SK-N-SH treated with all-trans-retinoic acid at 6 μM for 48 hours (cell line): ENCODE results near the gene C2CD3.

Source experiments
- ATAC-seq: fragments of 200-7000 bp; cut with Tn5 transposase; 3 replicates; pipeline ENCODE4 v1.9.1; 2020; ENCODE audit warnings: mild to moderate bottlenecking, moderate library complexity
- ARNTL ChIP-seq: fragments of 450-650 bp; formaldehyde crosslinking; IDR thresholded peaks from 2 replicates; pipeline ENCODE4 v1.5.0; 2020; ENCODE audit warnings: low read depth, mild to moderate bottlenecking, moderate library complexity, borderline replicate concordance
- BACH2 ChIP-seq: fragments of 250-450 bp; sonication (Bioruptor Pico); IDR thresholded peaks from 2 replicates; pipeline ENCODE4 v1.9.0; 2021; ENCODE audit warnings: mild to moderate bottlenecking, borderline replicate concordance
- CSDC2 ChIP-seq: fragments of 250-450 bp; sonication (Bioruptor Pico); IDR thresholded peaks from 2 replicates; pipeline ENCODE4 v1.5.0; 2020; ENCODE audit warnings: mild to moderate bottlenecking, moderate library complexity
- CSRNP3 ChIP-seq: fragments of 250-450 bp; sonication (Bioruptor Pico); IDR thresholded peaks from 2 replicates; pipeline ENCODE4 v1.5.1; 2021; ENCODE audit warnings: mild to moderate bottlenecking, moderate library complexity
- ESRRG ChIP-seq: fragments of 250-450 bp; sonication (Bioruptor Pico); IDR thresholded peaks from 2 replicates; pipeline ENCODE4 v1.6.1; 2021; ENCODE audit warnings: mild to moderate bottlenecking
- GLIS3 ChIP-seq: fragments of 250-450 bp; sonication (Bioruptor Pico); IDR thresholded peaks from 2 replicates; pipeline ENCODE4 v1.5.0; 2020; ENCODE audit warnings: mild to moderate bottlenecking, moderate library complexity
- ISL1 ChIP-seq: fragments of 250-450 bp; sonication (Bioruptor Pico); IDR thresholded peaks from 2 replicates; pipeline ENCODE4 v2.1.2; 2022; ENCODE audit warnings: mild to moderate bottlenecking, moderate library complexity
- OSR1 ChIP-seq: fragments of 250-450 bp; sonication (Bioruptor Pico); IDR thresholded peaks from 2 replicates; pipeline ENCODE4 v1.8.0; 2022; ENCODE audit warnings: moderate library complexity, mild to moderate bottlenecking, inconsistent platforms
- POU6F1 ChIP-seq: fragments of 250-450 bp; sonication (Bioruptor Pico); IDR thresholded peaks from 2 replicates; pipeline ENCODE4 v1.8.0; 2021; ENCODE audit warnings: low read depth, mild to moderate bottlenecking, moderate library complexity, borderline replicate concordance
- PPARA ChIP-seq: fragments of 250-450 bp; sonication (Bioruptor Pico); IDR thresholded peaks from 2 replicates; pipeline ENCODE4 v1.5.0; 2020; ENCODE audit warnings: mild to moderate bottlenecking, borderline replicate concordance
- RARB ChIP-seq: fragments of 250-450 bp; sonication (Bioruptor Pico); IDR thresholded peaks from 2 replicates; pipeline ENCODE4 v1.8.0; 2021; ENCODE audit warnings: mild to moderate bottlenecking, moderate library complexity
- SNAI2 ChIP-seq: fragments of 250-450 bp; sonication (Bioruptor Pico); IDR thresholded peaks from 2 replicates; pipeline ENCODE4 v1.5.0; 2020; ENCODE audit warnings: mild to moderate bottlenecking, moderate library complexity
- TCF4 ChIP-seq: fragments of 250-450 bp; sonication (Bioruptor Pico); IDR thresholded peaks from 2 replicates; pipeline ENCODE4 v1.8.0; 2021; ENCODE audit warnings: mild to moderate bottlenecking, moderate library complexity, borderline replicate concordance
- TOX ChIP-seq: fragments of 250-450 bp; sonication (Bioruptor Pico); IDR thresholded peaks from 2 replicates; pipeline ENCODE4 v1.8.0; 2021; ENCODE audit warnings: mild to moderate bottlenecking, moderate library complexity, borderline replicate concordance
- ZC3H10 ChIP-seq: fragments of 250-450 bp; sonication (Bioruptor Pico); IDR thresholded peaks from 2 replicates; pipeline ENCODE4 v1.5.1; 2021; ENCODE audit warnings: mild to moderate bottlenecking, moderate library complexity
- ZFP3 ChIP-seq: fragments of 250-450 bp; sonication (Bioruptor Pico); IDR thresholded peaks from 2 replicates; pipeline ENCODE4 v1.5.0; 2020; ENCODE audit warnings: mild to moderate bottlenecking, moderate library complexity
- ZFP30 ChIP-seq: fragments of 450-650 bp; formaldehyde crosslinking; IDR thresholded peaks from 2 replicates; pipeline ENCODE4 v1.5.0; 2022; ENCODE audit warnings: mild to moderate bottlenecking, moderate library complexity
- ZNF565 ChIP-seq: fragments of 450-650 bp; formaldehyde crosslinking; conservative IDR thresholded peaks from 2 replicates; pipeline ENCODE4 v1.5.0; 2020; ENCODE audit warnings: low read depth, mild to moderate bottlenecking, moderate library complexity
- ZNF8 ChIP-seq: fragments of 450-650 bp; formaldehyde crosslinking; IDR thresholded peaks from 2 replicates; pipeline ENCODE4 v1.5.0; 2020; ENCODE audit warnings: mild to moderate bottlenecking, moderate library complexity
- TF ChIP-seq, protein P1 (sequence below): fragments of 250-450 bp; sonication (Bioruptor Pico); IDR thresholded peaks from 2 replicates; pipeline ENCODE4 v1.5.0; 2020; ENCODE audit warnings: mild to moderate bottlenecking, moderate library complexity
- TF ChIP-seq, protein P2 (sequence below): fragments of 250-450 bp; sonication (Bioruptor Pico); IDR thresholded peaks from 2 replicates; pipeline ENCODE4 v1.8.0; 2020; ENCODE audit warnings: mild to moderate bottlenecking, moderate library complexity, borderline replicate concordance

C2CD3 gene

GRCh38 chr11:74196781-74197486 is 26.1 kb upstream of the C2CD3 start:
- TF ChIP-seq CSDC2 (no peak), ISL1 (peak; percentile 70)
- peak; percentile 24; the same call in 1 of the 3 replicates for ATAC-seq

DNA sequence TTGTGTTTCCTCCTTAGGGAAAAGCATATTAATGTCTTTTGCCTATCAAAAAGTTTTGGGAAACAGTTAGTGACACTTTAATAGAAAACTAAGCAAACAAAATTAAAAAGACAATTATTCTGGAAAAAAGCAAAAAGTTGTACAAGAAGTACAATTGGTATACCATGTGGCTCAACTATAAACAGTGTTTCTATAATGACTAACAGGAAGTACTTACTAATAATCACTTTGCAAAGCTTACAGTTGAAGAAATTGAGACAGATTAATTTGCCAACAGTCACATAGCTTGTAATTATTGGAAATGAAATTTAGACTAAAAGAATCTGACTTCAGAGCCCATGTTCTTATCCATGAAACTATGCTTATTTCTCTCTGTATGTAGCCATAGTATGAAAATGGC is 25.0 kb upstream of the C2CD3 start:
- no peak for ATAC-seq
- TF ChIP-seq ZNF565 (CRISPR knock-in tag) (no peak), ESRRG (CRISPR knock-in tag) (no peak), BACH2 (no peak), GLIS3 (CRISPR knock-in tag) (no peak), SNAI2 (CRISPR knock-in tag) (no peak), CSDC2 (no peak), OSR1 (CRISPR knock-in tag) (no peak), ZFP30 (no peak), POU6F1 (CRISPR knock-in tag) (no peak), TOX (CRISPR knock-in tag) (no peak), ARNTL (CRISPR knock-in tag) (no peak), TCF4 (CRISPR knock-in tag) (no peak), ZC3H10 (CRISPR knock-in tag) (no peak)

GRCh38 chr11:74185695-74186094 is 14.9 kb upstream of the C2CD3 start:
- peak; percentile 63 for ATAC-seq
- TF ChIP-seq ISL1 (no peak; the same call in 1 of the 2 replicates), BACH2 (no peak), ARNTL (CRISPR knock-in tag) (no peak), CSRNP3 (CRISPR knock-in tag) (no peak), ZC3H10 (CRISPR knock-in tag) (no peak), PPARA (no peak), ZNF565 (CRISPR knock-in tag) (no peak)

- no peak for ATAC-seq
- no peak for TF ChIP-seq SNAI2 (CRISPR knock-in tag)
- no peak for TF ChIP-seq GLIS3 (CRISPR knock-in tag)
- TF ChIP-seq, protein P1, sequence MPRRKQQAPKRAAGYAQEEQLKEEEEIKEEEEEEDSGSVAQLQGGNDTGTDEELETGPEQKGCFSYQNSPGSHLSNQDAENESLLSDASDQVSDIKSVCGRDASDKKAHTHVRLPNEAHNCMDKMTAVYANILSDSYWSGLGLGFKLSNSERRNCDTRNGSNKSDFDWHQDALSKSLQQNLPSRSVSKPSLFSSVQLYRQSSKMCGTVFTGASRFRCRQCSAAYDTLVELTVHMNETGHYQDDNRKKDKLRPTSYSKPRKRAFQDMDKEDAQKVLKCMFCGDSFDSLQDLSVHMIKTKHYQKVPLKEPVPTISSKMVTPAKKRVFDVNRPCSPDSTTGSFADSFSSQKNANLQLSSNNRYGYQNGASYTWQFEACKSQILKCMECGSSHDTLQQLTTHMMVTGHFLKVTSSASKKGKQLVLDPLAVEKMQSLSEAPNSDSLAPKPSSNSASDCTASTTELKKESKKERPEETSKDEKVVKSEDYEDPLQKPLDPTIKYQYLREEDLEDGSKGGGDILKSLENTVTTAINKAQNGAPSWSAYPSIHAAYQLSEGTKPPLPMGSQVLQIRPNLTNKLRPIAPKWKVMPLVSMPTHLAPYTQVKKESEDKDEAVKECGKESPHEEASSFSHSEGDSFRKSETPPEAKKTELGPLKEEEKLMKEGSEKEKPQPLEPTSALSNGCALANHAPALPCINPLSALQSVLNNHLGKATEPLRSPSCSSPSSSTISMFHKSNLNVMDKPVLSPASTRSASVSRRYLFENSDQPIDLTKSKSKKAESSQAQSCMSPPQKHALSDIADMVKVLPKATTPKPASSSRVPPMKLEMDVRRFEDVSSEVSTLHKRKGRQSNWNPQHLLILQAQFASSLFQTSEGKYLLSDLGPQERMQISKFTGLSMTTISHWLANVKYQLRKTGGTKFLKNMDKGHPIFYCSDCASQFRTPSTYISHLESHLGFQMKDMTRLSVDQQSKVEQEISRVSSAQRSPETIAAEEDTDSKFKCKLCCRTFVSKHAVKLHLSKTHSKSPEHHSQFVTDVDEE, result no peak
- no peak for TF ChIP-seq TOX (CRISPR knock-in tag)
- TF ChIP-seq TCF4 (CRISPR knock-in tag), result no peak
- TF ChIP-seq ZC3H10 (CRISPR knock-in tag), result no peak
- no peak for TF ChIP-seq ZFP3 (CRISPR knock-in tag)
Measured at GRCh38 chr11:74185285-74185684, 14.5 kb upstream of the C2CD3 start.

DNA sequence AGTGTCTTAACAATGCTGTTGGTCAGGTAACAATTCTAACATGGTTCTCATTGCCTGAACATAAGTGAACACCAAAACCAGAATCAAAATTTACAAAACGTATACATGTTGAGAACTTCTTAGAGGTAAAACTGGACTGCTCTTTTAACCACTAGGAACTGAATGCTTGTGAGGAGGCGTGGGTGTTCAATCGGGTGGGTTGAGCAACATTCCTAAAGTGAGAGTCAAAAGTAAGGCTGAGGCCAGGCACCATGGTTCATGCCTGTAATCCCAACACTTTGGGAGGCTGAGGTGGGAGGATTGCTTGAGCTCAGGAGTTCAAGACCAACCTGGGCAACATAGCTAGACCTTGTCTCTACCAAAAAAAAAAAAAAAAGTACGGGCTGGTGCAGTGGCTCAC is 11.8 kb upstream of the C2CD3 start:
- ATAC-seq, result no peak
- TF ChIP-seq SNAI2 (CRISPR knock-in tag) (no peak), ZFP3 (CRISPR knock-in tag) (no peak), CSRNP3 (CRISPR knock-in tag) (no peak), TCF4 (CRISPR knock-in tag) (no peak), OSR1 (CRISPR knock-in tag) (no peak), BACH2 (no peak), ISL1 (no peak), GLIS3 (CRISPR knock-in tag) (no peak), PPARA (no peak), ZNF8 (CRISPR knock-in tag) (no peak), RARB (CRISPR knock-in tag) (no peak)
- TF ChIP-seq, protein P1, result no peak
- TF ChIP-seq, protein P2, sequence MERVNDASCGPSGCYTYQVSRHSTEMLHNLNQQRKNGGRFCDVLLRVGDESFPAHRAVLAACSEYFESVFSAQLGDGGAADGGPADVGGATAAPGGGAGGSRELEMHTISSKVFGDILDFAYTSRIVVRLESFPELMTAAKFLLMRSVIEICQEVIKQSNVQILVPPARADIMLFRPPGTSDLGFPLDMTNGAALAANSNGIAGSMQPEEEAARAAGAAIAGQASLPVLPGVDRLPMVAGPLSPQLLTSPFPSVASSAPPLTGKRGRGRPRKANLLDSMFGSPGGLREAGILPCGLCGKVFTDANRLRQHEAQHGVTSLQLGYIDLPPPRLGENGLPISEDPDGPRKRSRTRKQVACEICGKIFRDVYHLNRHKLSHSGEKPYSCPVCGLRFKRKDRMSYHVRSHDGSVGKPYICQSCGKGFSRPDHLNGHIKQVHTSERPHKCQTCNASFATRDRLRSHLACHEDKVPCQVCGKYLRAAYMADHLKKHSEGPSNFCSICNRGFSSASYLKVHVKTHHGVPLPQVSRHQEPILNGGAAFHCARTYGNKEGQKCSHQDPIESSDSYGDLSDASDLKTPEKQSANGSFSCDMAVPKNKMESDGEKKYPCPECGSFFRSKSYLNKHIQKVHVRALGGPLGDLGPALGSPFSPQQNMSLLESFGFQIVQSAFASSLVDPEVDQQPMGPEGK, result no peak
